Osteocyte (in vitro differentiated cells): ENCODE data around the gene NRIP1. TPM values are rescaled to one million over a fixed set of nuclear protein-coding genes. Genes with fewer than 3 reads are reported as not detected.
"Not testable (repeated sequence)": the region's sequence is repeated elsewhere in the genome, so short reads cannot be mapped to it uniquely, and the experiment has no call there.

Experiments used
- DNase-seq: peaks from one replicate; pipeline ENCODE4 v3.0.0; 2021; ENCODE audit warnings: mixed read lengths; ENCODE audit not compliant: unreplicated experiment; ENCODE audit errors: extremely low spot score
- H3K27ac Mint-ChIP-seq: one replicate; pipeline ENCODE4 v1.8.0; 2021; ENCODE audit warnings: mild to moderate bottlenecking, mixed read lengths; ENCODE audit not compliant: unreplicated experiment
- H3K27me3 Mint-ChIP-seq: one replicate; pipeline ENCODE4 v1.8.0; 2021; ENCODE audit warnings: mixed read lengths; ENCODE audit not compliant: unreplicated experiment
- H3K36me3 Mint-ChIP-seq: one replicate; pipeline ENCODE4 v1.8.0; 2021; ENCODE audit warnings: mixed read lengths; ENCODE audit not compliant: unreplicated experiment
- H3K4me1 Mint-ChIP-seq: one replicate; pipeline ENCODE4 v1.8.0; 2021; ENCODE audit warnings: mixed read lengths; ENCODE audit not compliant: unreplicated experiment
- H3K4me3 Mint-ChIP-seq: one replicate; pipeline ENCODE4 v1.8.0; 2021; ENCODE audit warnings: mild to moderate bottlenecking, moderate library complexity, mixed read lengths; ENCODE audit not compliant: unreplicated experiment
- H3K9me3 Mint-ChIP-seq: one replicate; pipeline ENCODE4 v1.8.0; 2021; ENCODE audit warnings: mixed read lengths; ENCODE audit not compliant: unreplicated experiment
- total RNA-seq: library from RNA; stranded (reverse); gene quantifications from 2 replicates; pipeline ENCODE4 v1.2.1, GENCODE V29; 2021
- TF ChIP-seq, protein P1 (sequence below): fragments of 200-600 bp; sonication (generic); IDR thresholded peaks from 2 replicates; pipeline ENCODE4 v1.5.0; 2021; ENCODE audit warnings: antibody characterized with exemption, mild to moderate bottlenecking, moderate library complexity

The NRIP1 gene
- total RNA-seq, 1 donor from 2014 or later = 17.4 TPM

DNA sequence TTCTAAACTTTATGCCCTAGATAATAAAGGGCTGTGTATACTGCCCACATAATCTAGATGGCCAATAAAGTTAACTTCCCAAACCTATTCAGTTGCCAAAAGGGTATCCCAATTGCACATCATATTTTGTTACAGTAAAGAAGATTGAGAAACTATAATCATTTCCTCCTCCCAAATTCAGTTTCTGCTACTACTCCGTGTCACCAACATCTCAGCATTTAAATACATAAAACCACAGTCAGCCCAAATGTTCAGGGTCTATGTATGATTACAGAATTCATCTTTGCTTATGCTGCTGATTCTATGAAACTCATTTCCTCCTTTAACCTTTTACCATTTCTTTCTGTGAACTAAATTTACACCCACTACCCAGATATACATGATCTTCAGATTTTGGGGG, 28.6 kb downstream of the NRIP1 start:
- no peak for DNase-seq
- Mint-ChIP-seq H3K4me3 (no peak overlapping the region), H3K4me1 (peaks cover 23% of the 10 kb centered on the region), H3K27me3 (no peaks in the 10 kb centered on the region), H3K9me3 (peaks cover 5% of the 10 kb centered on the region), H3K36me3 (peaks cover 15% of the 10 kb centered on the region), H3K27ac (no peak overlapping the region)
- TF ChIP-seq, protein P1, sequence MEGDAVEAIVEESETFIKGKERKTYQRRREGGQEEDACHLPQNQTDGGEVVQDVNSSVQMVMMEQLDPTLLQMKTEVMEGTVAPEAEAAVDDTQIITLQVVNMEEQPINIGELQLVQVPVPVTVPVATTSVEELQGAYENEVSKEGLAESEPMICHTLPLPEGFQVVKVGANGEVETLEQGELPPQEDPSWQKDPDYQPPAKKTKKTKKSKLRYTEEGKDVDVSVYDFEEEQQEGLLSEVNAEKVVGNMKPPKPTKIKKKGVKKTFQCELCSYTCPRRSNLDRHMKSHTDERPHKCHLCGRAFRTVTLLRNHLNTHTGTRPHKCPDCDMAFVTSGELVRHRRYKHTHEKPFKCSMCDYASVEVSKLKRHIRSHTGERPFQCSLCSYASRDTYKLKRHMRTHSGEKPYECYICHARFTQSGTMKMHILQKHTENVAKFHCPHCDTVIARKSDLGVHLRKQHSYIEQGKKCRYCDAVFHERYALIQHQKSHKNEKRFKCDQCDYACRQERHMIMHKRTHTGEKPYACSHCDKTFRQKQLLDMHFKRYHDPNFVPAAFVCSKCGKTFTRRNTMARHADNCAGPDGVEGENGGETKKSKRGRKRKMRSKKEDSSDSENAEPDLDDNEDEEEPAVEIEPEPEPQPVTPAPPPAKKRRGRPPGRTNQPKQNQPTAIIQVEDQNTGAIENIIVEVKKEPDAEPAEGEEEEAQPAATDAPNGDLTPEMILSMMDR = no peak

DNA sequence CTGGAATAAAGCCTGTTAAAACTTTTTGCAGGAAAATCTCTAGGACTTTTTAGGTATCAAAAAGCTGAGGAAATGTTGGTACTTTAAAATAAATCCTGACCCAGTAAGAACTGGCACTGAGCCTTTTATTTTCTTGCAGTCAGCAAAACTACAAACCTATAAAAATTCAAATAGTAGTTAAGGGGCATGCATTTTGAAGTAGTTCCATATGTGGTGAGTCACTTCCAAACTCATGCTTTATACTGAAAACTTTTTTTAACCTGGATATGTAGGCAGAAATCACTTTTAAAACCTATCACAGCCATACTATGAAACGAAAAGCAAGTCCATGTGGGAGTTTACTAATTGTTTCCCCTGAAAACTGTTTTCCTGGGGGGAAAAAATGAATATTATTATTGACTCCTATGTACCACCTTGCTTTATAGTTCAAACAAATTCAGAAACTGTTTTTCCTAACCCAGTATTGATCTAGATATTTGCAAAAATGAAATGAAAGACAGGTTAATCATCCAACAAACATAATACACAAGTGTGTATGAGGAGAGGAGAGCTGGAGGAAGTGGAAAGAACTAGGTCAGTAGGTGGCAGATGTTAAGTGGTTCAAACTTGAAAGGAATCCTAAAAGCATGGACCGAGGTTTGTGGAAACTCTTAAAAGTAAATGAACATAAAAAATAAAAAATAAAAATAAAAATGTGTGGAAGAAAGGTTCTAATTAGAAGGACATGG, 30.5 kb downstream of the NRIP1 start:
- Mint-ChIP-seq H3K27ac (peak overlapping the region; percentile 58), H3K4me1 (peaks cover 23% of the 10 kb centered on the region), H3K9me3 (peaks cover under 1% of the 10 kb centered on the region), H3K36me3 (peaks cover 9% of the 10 kb centered on the region), H3K27me3 (no peaks in the 10 kb centered on the region), H3K4me3 (no peak overlapping the region)
- TF ChIP-seq, protein P1 = no peak
- DNase-seq = no peak

DNA sequence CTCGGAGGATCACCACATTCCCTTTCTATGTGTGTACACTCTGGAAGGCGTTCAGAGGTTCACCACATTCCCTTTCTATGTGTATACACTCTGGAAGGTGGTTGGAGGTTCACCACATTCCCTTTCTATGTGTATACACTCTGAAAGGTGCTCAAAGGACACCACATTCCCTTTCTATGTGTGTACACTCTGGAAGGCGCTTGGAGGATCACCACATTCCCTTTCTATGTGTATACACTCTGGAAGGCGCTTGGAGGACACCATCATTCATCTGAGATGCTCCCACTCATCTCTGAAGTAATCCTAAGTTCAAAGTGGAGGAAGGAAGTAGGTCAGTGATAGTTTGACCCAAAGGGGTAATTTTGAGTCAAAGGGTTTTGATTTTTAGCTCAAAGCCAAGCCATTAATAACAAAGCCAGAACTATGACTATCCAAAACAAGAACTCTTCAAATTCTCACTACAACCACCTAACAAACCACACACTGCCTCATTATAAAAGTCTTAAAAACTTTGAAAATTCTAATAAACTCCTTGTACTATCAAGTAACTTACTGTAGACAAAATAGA, 32.9 kb downstream of the NRIP1 start:
- no peak overlapping the region for H3K4me3 Mint-ChIP-seq
- peaks cover 3% of the 10 kb centered on the region for H3K36me3 Mint-ChIP-seq
- TF ChIP-seq, protein P1 = no peak
- H3K9me3 Mint-ChIP-seq = no peaks in the 10 kb centered on the region
- DNase-seq = no peak
- no peaks in the 10 kb centered on the region for H3K27me3 Mint-ChIP-seq
- H3K4me1 Mint-ChIP-seq = peaks cover 23% of the 10 kb centered on the region
- H3K27ac Mint-ChIP-seq = no peak overlapping the region

DNA sequence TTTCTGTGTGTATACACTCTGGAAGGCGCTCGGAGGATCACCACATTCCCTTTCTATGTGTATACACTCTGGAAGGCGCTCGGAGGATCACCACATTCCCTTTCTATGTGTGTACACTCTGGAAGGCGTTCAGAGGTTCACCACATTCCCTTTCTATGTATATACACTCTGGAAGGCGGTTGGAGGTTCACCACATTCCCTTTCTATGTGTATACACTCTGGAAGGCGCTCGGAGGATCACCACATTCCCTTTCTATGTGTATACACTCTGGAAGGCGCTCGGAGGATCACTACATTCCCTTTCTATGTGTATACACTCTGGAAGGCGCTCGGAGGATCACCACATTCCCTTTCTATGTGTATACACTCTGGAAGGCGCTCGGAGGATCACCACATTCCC, 33.4 kb downstream of the NRIP1 start:
- not testable (repeated sequence) for DNase-seq, H3K4me3 Mint-ChIP-seq, H3K27ac Mint-ChIP-seq, H3K27me3 Mint-ChIP-seq, H3K36me3 Mint-ChIP-seq, H3K9me3 Mint-ChIP-seq
- peaks cover 22% of the 10 kb centered on the region for H3K4me1 Mint-ChIP-seq

DNA sequence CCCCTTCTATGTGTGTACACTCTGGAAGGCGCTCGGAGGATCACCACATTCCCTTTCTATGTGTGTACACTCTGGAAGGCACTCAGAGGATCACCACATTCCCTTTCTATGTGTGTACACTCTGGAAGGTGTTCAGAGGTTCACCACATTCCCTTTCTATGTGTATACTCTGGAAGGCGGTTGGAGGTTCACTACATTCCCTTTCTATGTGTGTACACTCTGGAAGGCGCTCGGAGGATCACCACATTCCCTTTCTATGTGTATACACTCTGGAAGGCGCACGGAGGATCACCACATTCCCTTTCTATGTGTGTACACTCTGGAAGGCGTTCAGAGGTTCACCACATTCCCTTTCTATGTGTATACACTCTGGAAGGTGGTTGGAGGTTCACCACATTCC, 33.9 kb downstream of the NRIP1 start:
- not testable (repeated sequence) for H3K36me3 Mint-ChIP-seq, DNase-seq, H3K4me3 Mint-ChIP-seq

DNA sequence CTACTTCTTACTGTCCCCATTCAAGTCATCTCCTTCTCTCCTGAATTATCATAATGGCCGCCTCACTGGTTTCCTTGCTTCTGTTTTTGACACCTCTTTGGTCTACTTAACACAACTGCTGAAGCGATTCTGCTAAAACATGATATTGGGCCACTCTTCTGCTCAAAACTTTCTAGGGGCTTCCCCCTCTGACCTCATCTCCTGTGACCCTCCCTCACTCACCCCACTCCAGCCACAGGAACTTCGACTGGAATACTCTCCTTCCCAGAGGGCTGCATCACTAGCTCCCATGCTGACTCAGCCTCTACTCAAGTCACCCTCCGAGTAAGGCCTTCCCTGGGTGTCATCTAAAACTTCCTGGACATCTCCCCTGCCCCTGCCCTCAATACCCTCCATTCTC, 35.7 kb downstream of the NRIP1 start:
- DNase-seq = no peak
- H3K36me3 Mint-ChIP-seq = peaks cover 6% of the 10 kb centered on the region
- no peaks in the 10 kb centered on the region for H3K9me3 Mint-ChIP-seq
- TF ChIP-seq, protein P1 = no peak
- peaks cover 9% of the 10 kb centered on the region for H3K4me1 Mint-ChIP-seq
- H3K27ac Mint-ChIP-seq = no peak overlapping the region
- H3K4me3 Mint-ChIP-seq = no peak overlapping the region
- H3K27me3 Mint-ChIP-seq = no peaks in the 10 kb centered on the region

More for the DNA sequence above, 33.9 kb downstream of the NRIP1 start:
- H3K27ac Mint-ChIP-seq, H3K9me3 Mint-ChIP-seq, H3K27me3 Mint-ChIP-seq: not testable (repeated sequence)
- H3K4me1 Mint-ChIP-seq = peaks cover 18% of the 10 kb centered on the region
